CD4-positive, alpha-beta memory T cell (primary cell): ENCODE measurements around the gene AKAP8. TPM values are rescaled to one million over a fixed set of nuclear protein-coding genes. Genes with fewer than 3 reads are reported as not detected.

Experiments
- CTCF ChIA-PET: fragments of 350-600 bp; sonication (Branson Sonifier 250); formaldehyde crosslinking; loops from one replicate; lab custom pipeline; 2021; ENCODE audit warnings: inconsistent platforms; ENCODE audit not compliant: partially characterized antibody; lab: Charles Lee
- POLR2A ChIA-PET: fragments of 350-600 bp; sonication (Branson Sonifier 250); formaldehyde crosslinking; loops from one replicate; lab custom pipeline; 2021; ENCODE audit not compliant: partially characterized antibody; lab: Charles Lee
- DNase-seq, 5 donors: peaks; one replicate each; pipeline versions ENCODE4 v3.0.0 to v3.0.0-alpha.2; 2020 to 2022; ENCODE audit warnings: mixed read lengths in 1 of 5
- H3K27ac ChIP-seq: one replicate; pipeline ENCODE4 v1.7.0; 2013; ENCODE audit warnings: low read depth, low read length
- H3K27me3 ChIP-seq: 2 replicates; pipeline ENCODE4 v1.7.0; 2013; ENCODE audit warnings: mild to moderate bottlenecking, low read length, moderate library complexity; ENCODE audit not compliant: insufficient read depth
- H3K36me3 ChIP-seq: 2 replicates; pipeline ENCODE4 v1.7.0; 2013; ENCODE audit warnings: mild to moderate bottlenecking, low read length, moderate library complexity; ENCODE audit not compliant: insufficient read depth
- H3K4me1 ChIP-seq: 2 replicates; pipeline ENCODE4 v1.7.0; 2013; ENCODE audit warnings: mild to moderate bottlenecking, low read length, moderate library complexity; ENCODE audit not compliant: insufficient read depth
- H3K4me3 ChIP-seq, 2 donors: one replicate each; pipeline ENCODE4 v1.7.0; 2013; ENCODE audit warnings: low read length in 2 of 2, mild to moderate bottlenecking in 1 of 2
- H3K9me3 ChIP-seq, 2 donors: one replicate each; pipeline ENCODE4 v1.7.0; 2013; ENCODE audit warnings: low read length in 2 of 2, control low read depth in 1 of 2; ENCODE audit not compliant: control insufficient read depth in 1 of 2
- H3K27ac Mint-ChIP-seq, 7 donors: one replicate each; pipeline ENCODE4 v1.8.0; 2020 to 2021; ENCODE audit warnings: mixed read lengths in 7 of 7, mild to moderate bottlenecking in 6 of 7, inconsistent platforms in 3 of 7, moderate library complexity in 3 of 7
- H3K27me3 Mint-ChIP-seq, 2 donors: one replicate each; pipeline ENCODE4 v1.8.0; 2020 to 2021; ENCODE audit warnings: mixed read lengths in 2 of 2
- H3K36me3 Mint-ChIP-seq, 2 donors: one replicate each; pipeline ENCODE4 v1.8.0; 2020 to 2021; ENCODE audit warnings: mixed read lengths in 2 of 2, inconsistent platforms in 1 of 2, mild to moderate bottlenecking in 1 of 2
- H3K4me1 Mint-ChIP-seq, 4 donors: one replicate each; pipeline ENCODE4 v1.8.0; 2020 to 2021; ENCODE audit warnings: mixed read lengths in 4 of 4, mild to moderate bottlenecking in 1 of 4
- H3K4me3 Mint-ChIP-seq, 8 donors: one replicate each; pipeline ENCODE4 v1.8.0; 2020 to 2021; ENCODE audit warnings: mixed read lengths in 8 of 8, mild to moderate bottlenecking in 7 of 8, moderate library complexity in 6 of 8, inconsistent platforms in 3 of 8
- H3K9me3 Mint-ChIP-seq, 8 donors: one replicate each; pipeline ENCODE4 v1.8.0; 2020 to 2021; ENCODE audit warnings: mixed read lengths in 8 of 8, mild to moderate bottlenecking in 5 of 8, inconsistent platforms in 3 of 8, moderate library complexity in 1 of 8
- intact Hi-C: fragments of 100-400 bp; cut with micrococcal nuclease; formaldehyde crosslinking; loops from one replicate; pipeline ENCODE4 v1.15.1; 2023
- polyA plus RNA-seq, 2 donors: library from polyadenylated mRNA; unstranded; fragments of 300-500 nt; fragmentation: Illumina TruSeq; gene quantifications; one replicate each; pipeline ENCODE4 v1.2.3, GENCODE V29; 2021
- total RNA-seq, 2 experiments: library from RNA; stranded (reverse); gene quantifications; one replicate each; pipeline ENCODE4 v1.2.3, GENCODE V29; 2021

The AKAP8 gene
- total and polyA plus RNA-seq, 4 experiments from 2014 or later = 10.8 to 71.5 (median 46.7) TPM

DNA sequence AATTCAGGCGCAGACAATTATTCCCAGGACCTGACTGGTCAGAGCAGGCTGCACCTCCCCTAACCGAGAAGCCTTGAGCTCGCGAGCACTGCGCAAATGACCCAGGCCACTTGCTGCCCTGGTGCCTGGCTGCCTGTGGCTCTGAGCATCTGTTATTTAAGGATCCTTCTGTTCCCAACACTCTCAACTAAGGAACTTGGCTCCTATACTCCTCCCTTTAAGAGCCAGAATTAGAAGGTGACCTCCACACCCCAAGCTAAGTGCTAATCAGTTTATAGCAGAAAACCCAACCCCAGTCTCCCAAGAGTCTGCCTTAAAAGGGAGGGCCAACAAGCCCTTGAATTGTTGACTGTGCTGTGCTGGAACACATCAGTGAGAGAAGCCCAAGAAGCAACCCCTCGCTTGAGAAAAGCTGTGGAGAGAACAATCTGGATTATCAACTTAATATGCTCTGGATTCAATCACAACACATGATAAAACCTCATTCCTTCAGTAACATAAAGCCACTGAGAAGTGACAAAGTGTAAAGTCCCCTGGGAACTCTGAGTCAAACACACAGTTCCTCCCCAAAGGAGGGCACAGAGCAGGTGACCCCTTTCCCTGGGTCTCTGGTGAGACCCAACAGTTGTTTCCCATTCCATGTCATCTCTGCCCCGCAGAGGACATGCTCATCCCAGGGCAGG lies 24.7 kb upstream of the AKAP8 start:
- Histone ChIP-seq H3K9me3 (no peaks in the 10 kb centered on the region), H3K36me3 (peaks cover 55% of the 10 kb centered on the region), H3K27me3 (no peaks in the 10 kb centered on the region), H3K4me1 (peaks cover 3% of the 10 kb centered on the region), H3K4me3 (no peak overlapping the region), H3K27ac (no peak overlapping the region)
- peaks cover 18 to 52% (median 33%) of the 10 kb centered on the region in 4 donors for H3K4me1 Mint-ChIP-seq
- intact Hi-C loops = no loop called here
- H3K27ac Mint-ChIP-seq = peak overlapping the region in 6 of 7 donors; percentile 36 to 84 (median 46)
- POLR2A ChIA-PET = interaction anchor here (1.2 kb wide), 1 partner anchor 15 kb away, joined by 3 read pairs; the partner anchor contains the start of gene AKAP8L
- DNase-seq = no peak
- H3K4me3 Mint-ChIP-seq = no peak overlapping the region
- H3K27me3 Mint-ChIP-seq = no peaks in the 10 kb centered on the region
- H3K9me3 Mint-ChIP-seq = peaks cover 0 to 2% (median 0%) of the 10 kb centered on the region in 8 donors
- CTCF ChIA-PET = interaction anchor here (0.5 kb wide), 1 partner anchor 9 kb away, joined by 4 read pairs; no protein-coding TSS in a partner anchor
- H3K36me3 Mint-ChIP-seq = peaks cover 20 to 64% of the 10 kb centered on the region in 2 donors

DNA sequence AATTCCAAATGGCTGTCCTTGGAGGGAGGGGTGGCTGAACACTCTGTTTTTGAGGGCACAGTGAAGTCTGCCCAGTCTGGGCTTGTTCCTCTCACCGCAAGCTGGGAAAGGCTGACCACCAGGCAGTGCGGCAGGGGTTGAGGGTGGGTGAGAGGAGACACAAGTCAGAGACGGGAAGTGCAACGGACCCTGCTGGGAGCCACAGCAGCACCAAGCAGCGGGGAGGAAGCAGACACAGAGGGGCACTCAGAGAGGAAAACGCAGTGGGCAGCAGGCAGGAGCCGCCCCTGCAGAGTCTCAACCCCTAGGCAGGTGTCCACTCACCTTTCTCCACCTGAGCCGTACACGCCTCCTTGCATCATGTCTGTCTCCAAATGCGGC lies 23.6 kb upstream of the AKAP8 start:
- CTCF ChIA-PET = interaction anchor here (2.3 kb wide), 1 partner anchor 16 kb away, joined by 6 read pairs; the partner anchor contains the start of gene AKAP8L
- POLR2A ChIA-PET = interaction anchor here (1.2 to 2.3 kb wide), 4 partner anchors 8 to 24 kb away, joined by 3 to 8 read pairs (median 4); partner anchors contain the start of genes AKAP8 and AKAP8L
- Mint-ChIP-seq H3K4me3 (no peak overlapping the region), H3K4me1 (peaks cover 17 to 46% (median 30%) of the 10 kb centered on the region in 4 donors), H3K9me3 (peaks cover 0 to 2% (median 0%) of the 10 kb centered on the region in 8 donors), H3K36me3 (peaks cover 17 to 64% of the 10 kb centered on the region in 2 donors), H3K27me3 (no peaks in the 10 kb centered on the region), H3K27ac (no peak overlapping the region)
- Histone ChIP-seq H3K27me3 (no peaks in the 10 kb centered on the region), H3K4me3 (no peak overlapping the region), H3K9me3 (no peaks in the 10 kb centered on the region), H3K36me3 (peaks cover 60% of the 10 kb centered on the region), H3K4me1 (no peaks in the 10 kb centered on the region), H3K27ac (no peak overlapping the region)
- intact Hi-C loops = no loop called here
- DNase-seq = no peak

DNA sequence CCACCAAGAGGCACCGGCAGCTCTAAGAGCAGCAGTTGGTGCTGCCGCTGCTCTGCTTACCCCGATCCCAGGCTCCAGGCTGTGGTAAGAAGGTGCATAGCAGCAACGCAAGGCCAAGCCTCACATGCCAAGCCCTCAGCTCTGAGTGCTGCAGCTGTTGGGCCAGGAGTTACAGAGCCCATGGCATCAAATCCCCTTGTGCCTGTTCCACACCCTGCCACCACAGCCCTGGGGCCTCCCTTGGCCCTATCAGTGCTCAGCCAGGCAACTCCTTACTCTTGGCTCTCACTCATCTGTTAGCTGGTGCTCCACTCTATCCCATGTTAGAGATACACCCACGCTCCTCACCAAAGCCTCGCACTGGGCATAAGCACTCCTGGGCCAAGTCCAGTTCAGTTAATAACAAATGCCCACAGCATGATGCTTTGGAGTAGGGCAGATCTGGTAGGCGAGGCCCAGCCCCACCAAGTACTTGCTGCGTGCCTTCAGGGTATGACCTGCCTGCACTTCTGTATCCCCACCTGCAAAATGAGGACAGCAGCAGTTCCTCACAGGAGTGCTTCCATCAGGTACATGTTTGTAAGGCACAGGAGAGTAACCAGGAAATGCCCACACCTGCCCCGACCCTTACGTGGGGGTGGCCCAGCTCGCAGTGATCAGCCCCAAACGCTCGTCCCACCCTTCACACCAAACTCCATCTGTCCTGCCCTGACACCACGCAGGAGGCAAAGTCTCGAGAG lies 23.0 kb upstream of the AKAP8 start:
- intact Hi-C loops = no loop called here
- Mint-ChIP-seq H3K36me3 (peaks cover 22 to 64% of the 10 kb centered on the region in 2 donors), H3K4me1 (peaks cover 17 to 41% (median 26%) of the 10 kb centered on the region in 4 donors), H3K4me3 (no peak overlapping the region), H3K27ac (no peak overlapping the region), H3K27me3 (no peaks in the 10 kb centered on the region), H3K9me3 (peaks cover 0 to 2% (median 0%) of the 10 kb centered on the region in 8 donors)
- Histone ChIP-seq H3K4me3 (no peak overlapping the region), H3K27ac (no peak overlapping the region), H3K4me1 (no peaks in the 10 kb centered on the region), H3K9me3 (no peaks in the 10 kb centered on the region), H3K27me3 (no peaks in the 10 kb centered on the region), H3K36me3 (peaks cover 65% of the 10 kb centered on the region)
- POLR2A ChIA-PET = interaction anchor here (0.6 to 2.3 kb wide), 4 partner anchors 9 to 153 kb away, joined by 3 to 8 read pairs (median 4); partner anchors contain the start of gene AKAP8
- no peak for DNase-seq
- CTCF ChIA-PET = interaction anchor here (0.6 to 2.3 kb wide), 2 partner anchors 10 to 16 kb away, joined by 4 to 6 read pairs; partner anchors contain the start of gene AKAP8L

DNA sequence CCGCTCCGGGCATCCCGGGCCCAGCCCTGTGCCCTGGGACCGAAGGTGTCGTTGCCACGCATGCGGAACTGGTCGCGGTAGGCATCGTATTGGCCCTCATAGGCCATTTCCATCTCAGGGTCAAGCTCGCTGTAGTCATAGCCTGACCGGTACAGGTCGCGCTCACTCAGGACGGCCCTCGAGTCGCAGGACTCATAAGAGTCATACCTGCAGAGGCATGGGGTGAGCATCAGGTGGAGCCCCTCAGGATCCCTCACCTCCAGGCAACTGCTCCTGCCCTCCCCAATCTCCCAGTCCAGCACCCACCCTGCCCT lies 21.8 kb upstream of the AKAP8 start:
- intact Hi-C loops = no loop called here
- H3K36me3 ChIP-seq = peaks cover 77% of the 10 kb centered on the region
- H3K27ac ChIP-seq = no peak overlapping the region
- Mint-ChIP-seq H3K27ac (no peak overlapping the region), H3K4me3 (no peak overlapping the region), H3K36me3 (peaks cover 34 to 67% of the 10 kb centered on the region in 2 donors), H3K9me3 (peaks cover 0 to 2% (median 0%) of the 10 kb centered on the region in 8 donors), H3K27me3 (no peaks in the 10 kb centered on the region), H3K4me1 (peaks cover 11 to 31% (median 21%) of the 10 kb centered on the region in 4 donors)
- H3K27me3 ChIP-seq = no peaks in the 10 kb centered on the region
- DNase-seq = no peak
- H3K4me3 ChIP-seq = no peak overlapping the region
- H3K4me1 ChIP-seq = no peaks in the 10 kb centered on the region
- ChIA-PET CTCF (interaction anchor here (2.3 kb wide), 1 partner anchor 18 kb away, joined by 6 read pairs; the partner anchor contains the start of gene AKAP8L), POLR2A (interaction anchor here (0.9 to 2.3 kb wide), 2 partner anchors 17 to 22 kb away, joined by 3 to 8 read pairs; partner anchors contain the start of genes AKAP8 and AKAP8L)
- no peaks in the 10 kb centered on the region for H3K9me3 ChIP-seq

DNA sequence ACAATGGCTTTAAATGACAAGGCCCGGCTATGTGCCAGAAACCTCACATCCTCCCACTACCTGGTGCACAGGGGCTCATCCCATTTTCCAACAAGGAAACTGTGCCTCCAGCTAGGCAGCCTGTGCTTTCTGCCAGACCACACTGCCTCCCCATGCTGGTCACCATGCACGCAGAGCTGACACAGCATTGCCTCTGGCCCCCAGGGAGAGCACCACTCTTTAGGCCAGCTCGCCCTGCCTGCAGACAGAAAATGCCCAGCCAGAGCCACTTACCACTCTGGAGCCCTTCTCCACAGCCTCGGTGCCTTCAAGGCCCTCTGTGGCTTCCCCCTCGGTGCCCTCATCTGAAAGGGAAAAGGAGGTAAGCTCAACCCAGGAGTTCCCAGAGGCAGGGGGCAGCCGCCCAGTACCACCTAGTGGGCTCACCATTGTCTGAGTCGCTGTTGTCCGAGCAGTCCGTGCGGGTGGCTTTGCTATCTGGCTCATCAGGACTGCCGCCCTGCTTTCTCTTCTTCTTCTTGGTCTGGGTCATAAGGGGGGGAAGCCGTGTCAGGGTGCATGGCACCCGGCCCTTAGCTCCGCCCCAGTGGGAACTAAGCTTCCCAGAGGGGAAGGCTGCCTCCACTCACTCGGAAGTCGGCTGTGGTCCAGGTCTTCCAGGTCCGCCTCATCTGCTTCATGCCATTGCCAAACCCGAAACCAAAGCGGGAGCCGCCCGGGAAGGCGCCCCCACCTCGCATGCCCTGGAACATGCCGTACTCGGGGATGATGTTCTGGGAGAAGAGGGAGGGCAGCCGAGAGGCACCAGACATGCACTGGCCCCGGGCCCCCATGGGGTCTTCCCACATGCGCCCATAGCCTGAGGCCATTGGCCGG lies 21.2 kb upstream of the AKAP8 start:
- H3K9me3 ChIP-seq = no peaks in the 10 kb centered on the region

DNA sequence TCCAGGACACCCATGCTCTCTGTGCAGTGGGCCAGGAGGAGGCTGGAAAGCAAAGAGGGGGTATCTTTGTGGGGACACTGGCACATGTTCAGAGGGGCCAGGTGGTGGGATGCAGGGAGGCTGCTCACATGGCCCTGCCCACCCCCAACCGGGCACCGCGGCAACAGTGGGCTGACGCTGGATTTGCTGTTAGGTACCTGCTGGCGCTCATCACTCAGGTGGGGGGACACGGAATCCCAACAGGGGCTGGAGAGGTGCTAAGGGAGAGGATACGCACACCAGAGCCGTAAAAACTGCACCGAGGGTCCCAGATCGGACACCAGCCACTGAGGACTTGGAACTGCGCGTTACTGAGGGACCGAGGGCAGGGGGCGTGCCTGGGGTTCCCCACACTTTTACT lies 20.0 kb upstream of the AKAP8 start:
- Mint-ChIP-seq H3K4me3 (no peak overlapping the region), H3K27me3 (no peaks in the 10 kb centered on the region), H3K27ac (no peak overlapping the region), H3K4me1 (peaks cover 6 to 21% (median 13%) of the 10 kb centered on the region in 4 donors), H3K36me3 (peaks cover 35 to 66% of the 10 kb centered on the region in 2 donors), H3K9me3 (no peaks in the 10 kb centered on the region)
- Histone ChIP-seq H3K27me3 (no peaks in the 10 kb centered on the region), H3K36me3 (peaks cover 74% of the 10 kb centered on the region), H3K9me3 (no peaks in the 10 kb centered on the region), H3K27ac (no peak overlapping the region), H3K4me3 (no peak overlapping the region), H3K4me1 (no peaks in the 10 kb centered on the region)
- DNase-seq = no peak
- POLR2A ChIA-PET = no interaction called here
- intact Hi-C loops = no loop called here
- CTCF ChIA-PET = no interaction called here

More for the DNA sequence above, 21.2 kb upstream of the AKAP8 start:
- no peaks in the 10 kb centered on the region for H3K27me3 Mint-ChIP-seq
- ChIA-PET CTCF (interaction anchor here (2.3 kb wide), 1 partner anchor 18 kb away, joined by 6 read pairs; the partner anchor contains the start of gene AKAP8L), POLR2A (interaction anchor here (0.9 to 1.0 kb wide), 2 partner anchors 18 to 24 kb away, joined by 3 read pairs; partner anchors contain the start of gene AKAP8L)
- H3K27ac Mint-ChIP-seq = peak overlapping the region in 1 of 7 donors; percentile 46
- Histone ChIP-seq H3K27me3 (no peaks in the 10 kb centered on the region), H3K36me3 (peaks cover 76% of the 10 kb centered on the region), H3K4me1 (no peaks in the 10 kb centered on the region), H3K27ac (no peak overlapping the region), H3K4me3 (no peak overlapping the region)
- intact Hi-C loops = no loop called here
- no peaks in the 10 kb centered on the region for H3K9me3 Mint-ChIP-seq
- no peak overlapping the region for H3K4me3 Mint-ChIP-seq
- no peak for DNase-seq
- peaks cover 39 to 68% of the 10 kb centered on the region in 2 donors for H3K36me3 Mint-ChIP-seq
- H3K4me1 Mint-ChIP-seq = peaks cover 9 to 28% (median 19%) of the 10 kb centered on the region in 4 donors
